HepG2 (cell line): Measurements from ENCODE around the gene PPP1R9A. TPM values are rescaled to one million over a fixed set of nuclear protein-coding genes. Genes with fewer than 3 reads are reported as not detected.
A peak's percentile ranks its signal among the peaks of the same experiment; 100 is the strongest.

ENCODE experiments used
- ARID5B ChIP-seq: IDR thresholded peaks from 2 replicates; pipeline ENCODE4 v1.4.0; 2020; ENCODE audit warnings: mild to moderate bottlenecking, missing genetic modification reagents
- HCFC1 ChIP-seq: fragments of 150-350 bp; IDR thresholded peaks from 2 replicates; pipeline ENCODE4 v1.6.1; 2014; ENCODE audit warnings: low read depth, low read length
- HDAC2 ChIP-seq: sonication (generic); formaldehyde crosslinking; IDR thresholded peaks from 2 replicates; pipeline ENCODE4 v1.4.0; 2020; ENCODE audit warnings: missing genetic modification reagents
- HMGA1 ChIP-seq: sonication (generic); formaldehyde crosslinking; conservative IDR thresholded peaks from 2 replicates; pipeline ENCODE4 v1.4.0; 2020; ENCODE audit warnings: missing genetic modification reagents
- HNRNPK ChIP-seq: fragments of 200-400 bp; formaldehyde crosslinking; IDR thresholded peaks from 2 replicates; pipeline ENCODE4 v1.6.1; 2018; ENCODE audit warnings: low read length, low read depth, moderate library complexity, mild to moderate bottlenecking; ENCODE audit not compliant: poor library complexity, severe bottlenecking
- HOXD1 ChIP-seq: sonication (generic); formaldehyde crosslinking; IDR thresholded peaks from 2 replicates; pipeline ENCODE4 v1.5.0; 2020; ENCODE audit warnings: missing genetic modification reagents
- KLF16 ChIP-seq, 2 experiments: sonication (generic) in 1 of 2; formaldehyde crosslinking in 1 of 2; IDR thresholded peaks; 2 replicates each; pipeline versions ENCODE4 v1.6.1 to v1.8.0; 2016 to 2023; ENCODE audit warnings: missing genetic modification reagents in 2 of 2, missing compliant biosample characterization in 1 of 2
- MNT ChIP-seq: fragments of 450-650 bp; IDR thresholded peaks from 2 replicates; pipeline ENCODE4 v1.6.1; 2016
- MTA1 ChIP-seq: sonication (generic); formaldehyde crosslinking; IDR thresholded peaks from 2 replicates; pipeline ENCODE4 v1.4.0; 2020; ENCODE audit warnings: missing genetic modification reagents, mild to moderate bottlenecking, borderline replicate concordance
- NCOA2 ChIP-seq: sonication (generic); formaldehyde crosslinking; IDR thresholded peaks from 2 replicates; pipeline ENCODE4 v1.8.0; 2022; ENCODE audit warnings: inconsistent platforms
- NFIC ChIP-seq: IDR thresholded peaks from 2 replicates; pipeline ENCODE4 v1.6.1; 2012; ENCODE audit warnings: mild to moderate bottlenecking, low read length, inconsistent platforms
- NFKB2 ChIP-seq: sonication (generic); formaldehyde crosslinking; IDR thresholded peaks from 2 replicates; pipeline ENCODE4 v1.4.0; 2020; ENCODE audit warnings: missing genetic modification reagents, borderline replicate concordance
- PAWR ChIP-seq: sonication (generic); formaldehyde crosslinking; IDR thresholded peaks from 2 replicates; pipeline ENCODE4 v1.4.0; 2020; ENCODE audit warnings: missing genetic modification reagents, mild to moderate bottlenecking, borderline replicate concordance
- SNAI1 ChIP-seq: sonication (generic); formaldehyde crosslinking; IDR thresholded peaks from 2 replicates; pipeline ENCODE4 v1.5.0; 2020; ENCODE audit warnings: mild to moderate bottlenecking, missing genetic modification reagents, borderline replicate concordance
- TARDBP ChIP-seq: sonication (generic); formaldehyde crosslinking; IDR thresholded peaks from 2 replicates; pipeline ENCODE4 v1.8.0; 2022; ENCODE audit warnings: mild to moderate bottlenecking, missing genetic modification reagents
- ZKSCAN8 ChIP-seq: IDR thresholded peaks from 2 replicates; pipeline ENCODE4 v1.6.1; 2016; ENCODE audit warnings: borderline replicate concordance, missing genetic modification reagents, missing compliant biosample characterization
- ZNF205 ChIP-seq: IDR thresholded peaks from 2 replicates; pipeline ENCODE4 v1.6.1; 2018; ENCODE audit warnings: missing biosample characterization, missing genetic modification reagents
- ZNF251 ChIP-seq: sonication (generic); formaldehyde crosslinking; IDR thresholded peaks from 2 replicates; pipeline ENCODE4 v1.9.0; 2021; ENCODE audit warnings: mild to moderate bottlenecking, missing genetic modification reagents
- ZNF776 ChIP-seq: sonication (generic); formaldehyde crosslinking; IDR thresholded peaks from 2 replicates; pipeline ENCODE4 v1.4.0; 2020; ENCODE audit warnings: mild to moderate bottlenecking, missing genetic modification reagents
- ZNF788 ChIP-seq: sonication (generic); formaldehyde crosslinking; IDR thresholded peaks from 2 replicates; pipeline ENCODE4 v1.5.0; 2020; ENCODE audit warnings: mild to moderate bottlenecking, missing genetic modification reagents, borderline replicate concordance
- ZNF816 ChIP-seq: sonication (generic); formaldehyde crosslinking; IDR thresholded peaks from 2 replicates; pipeline ENCODE4 v1.8.0; 2022; ENCODE audit warnings: missing genetic modification reagents, mild to moderate bottlenecking, borderline replicate concordance
- polyA plus RNA-seq, 8 experiments: library from polyadenylated mRNA; depleted of rRNA in 3 of 8; stranded (reverse) in 7 of 8; unstranded in 1 of 8; fragments of >200 nt; fragmentation: Illumina TruSeq in 4 of 8; extraction: Trizol in 4 of 8; gene quantifications; 2 replicates each; pipeline versions ENCODE4 v1.2.1 to v1.2.3, GENCODE V29; 2011 to 2016; ENCODE audit warnings: low read depth in 4 of 8, missing spikeins in 1 of 8, mixed read lengths in 1 of 8; ENCODE audit not compliant: insufficient read depth in 1 of 8
- total RNA-seq, 5 experiments: library from RNA; depleted of rRNA; stranded (reverse); fragments of >200 nt; fragmentation: Illumina TruSeq; extraction: Trizol; gene quantifications; 2 replicates each; pipeline ENCODE4 v1.2.3, GENCODE V29; 2016; ENCODE audit warnings: low read depth in 1 of 5
- TF ChIP-seq, protein P1 (sequence below): sonication (generic); formaldehyde crosslinking; IDR thresholded peaks from 2 replicates; pipeline ENCODE4 v1.4.0; 2020; ENCODE audit warnings: missing genetic modification reagents
- TF ChIP-seq, protein P2 (sequence below): IDR thresholded peaks from 2 replicates; pipeline ENCODE4 v1.6.1; 2016; ENCODE audit warnings: low read depth, borderline replicate concordance

PPP1R9A gene
- total and polyA plus RNA-seq, 2 of the 13 experiments (the other 11 are each of a cell fraction or from before 2014, with no cell fraction given), result 11.4 to 31.9 TPM

DNA sequence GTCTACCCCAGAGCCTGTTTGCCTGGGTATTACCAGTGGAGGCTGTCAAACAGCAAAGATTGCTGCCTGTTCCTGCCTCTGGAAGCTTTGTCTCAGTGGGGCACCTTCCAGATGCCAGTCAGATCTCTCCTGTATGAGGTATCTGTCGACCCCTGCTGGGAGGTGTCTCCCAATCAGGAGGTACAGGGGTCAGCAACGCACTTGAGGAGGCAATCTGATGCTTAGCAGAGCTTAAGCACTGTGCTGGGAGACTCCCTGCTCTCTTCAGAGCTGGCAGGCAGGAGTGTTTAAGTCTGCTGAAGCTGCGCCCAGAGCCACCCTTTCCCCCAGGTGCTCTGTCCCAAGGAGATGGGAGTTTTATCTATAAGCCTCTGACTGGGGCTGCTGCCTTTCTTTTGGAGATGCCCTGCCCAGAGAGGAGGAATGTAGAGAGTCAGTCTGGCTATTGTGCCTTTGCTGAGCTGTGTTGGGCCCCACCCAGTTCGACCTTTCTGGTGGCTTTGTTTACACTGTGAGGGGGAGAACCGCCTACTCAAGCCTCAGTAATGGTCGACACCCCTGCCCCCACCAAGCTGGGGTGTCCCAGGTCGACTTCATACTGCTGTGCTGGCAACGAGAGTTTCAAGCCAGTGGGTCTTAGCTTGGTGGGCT is 62.2 kb downstream of the PPP1R9A start (continued):
- TF ChIP-seq MNT (no peak), NCOA2 (CRISPR knock-in tag) (no peak; the same call in 1 of the 2 replicates), KLF16 (CRISPR knock-in tag; IDR thresholded peaks at IDR 0.05) (no peak), MTA1 (no peak), HOXD1 (CRISPR knock-in tag) (no peak), TARDBP (CRISPR knock-in tag) (no peak), HDAC2 (CRISPR knock-in tag) (0 out of 2 replicates have a peak, but pooled peaks have one; percentile 9), NFKB2 (no peak), ZNF205 (CRISPR knock-in tag) (no peak), HMGA1 (CRISPR knock-in tag) (no peak), NFIC (no peak), ZNF251 (no peak), ZNF788 (CRISPR knock-in tag) (no peak), ARID5B (CRISPR knock-in tag) (peak; percentile 54; the same call in 1 of the 2 replicates), SNAI1 (CRISPR knock-in tag) (no peak), HCFC1 (no peak), ZKSCAN8 (CRISPR knock-in tag) (no peak), PAWR (no peak), ZNF776 (CRISPR knock-in tag) (no peak), ZNF816 (no peak), HNRNPK (no peak)
- TF ChIP-seq, protein P1, sequence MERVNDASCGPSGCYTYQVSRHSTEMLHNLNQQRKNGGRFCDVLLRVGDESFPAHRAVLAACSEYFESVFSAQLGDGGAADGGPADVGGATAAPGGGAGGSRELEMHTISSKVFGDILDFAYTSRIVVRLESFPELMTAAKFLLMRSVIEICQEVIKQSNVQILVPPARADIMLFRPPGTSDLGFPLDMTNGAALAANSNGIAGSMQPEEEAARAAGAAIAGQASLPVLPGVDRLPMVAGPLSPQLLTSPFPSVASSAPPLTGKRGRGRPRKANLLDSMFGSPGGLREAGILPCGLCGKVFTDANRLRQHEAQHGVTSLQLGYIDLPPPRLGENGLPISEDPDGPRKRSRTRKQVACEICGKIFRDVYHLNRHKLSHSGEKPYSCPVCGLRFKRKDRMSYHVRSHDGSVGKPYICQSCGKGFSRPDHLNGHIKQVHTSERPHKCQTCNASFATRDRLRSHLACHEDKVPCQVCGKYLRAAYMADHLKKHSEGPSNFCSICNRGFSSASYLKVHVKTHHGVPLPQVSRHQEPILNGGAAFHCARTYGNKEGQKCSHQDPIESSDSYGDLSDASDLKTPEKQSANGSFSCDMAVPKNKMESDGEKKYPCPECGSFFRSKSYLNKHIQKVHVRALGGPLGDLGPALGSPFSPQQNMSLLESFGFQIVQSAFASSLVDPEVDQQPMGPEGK (CRISPR knock-in tag), result peak; percentile 90
- TF ChIP-seq, protein P2, sequence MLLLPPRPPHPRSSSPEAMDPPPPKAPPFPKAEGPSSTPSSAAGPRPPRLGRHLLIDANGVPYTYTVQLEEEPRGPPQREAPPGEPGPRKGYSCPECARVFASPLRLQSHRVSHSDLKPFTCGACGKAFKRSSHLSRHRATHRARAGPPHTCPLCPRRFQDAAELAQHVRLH (CRISPR knock-in tag), result no peak
